Left hindlimb (tissue), 1 donor: ENCODE results near the gene DKK3.

Experiments
- DNase-seq: peaks from one replicate; pipeline ENCODE4 v3.0.0-alpha.2; 2018

DKK3 gene

DNA sequence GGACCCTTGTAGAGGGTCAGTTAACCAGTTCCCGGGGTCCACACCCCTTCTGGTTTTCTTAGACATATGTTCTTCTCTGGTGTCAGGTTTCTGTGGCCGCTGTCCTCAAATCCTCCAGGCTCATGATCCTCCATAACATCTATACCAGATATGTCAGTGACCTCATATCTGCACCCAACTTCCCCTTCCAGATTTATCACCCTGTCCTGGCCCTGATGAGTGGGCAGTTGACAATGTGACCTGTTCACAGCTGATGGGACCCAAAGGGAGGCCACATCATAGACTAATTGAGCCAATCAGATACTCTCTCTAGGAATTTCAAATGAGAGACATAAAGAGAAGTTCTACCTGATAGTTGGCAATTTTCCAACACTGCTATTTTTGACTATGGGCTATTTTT is 5.1 kb downstream of the DKK3 start:
- no peak for DNase-seq

DNA sequence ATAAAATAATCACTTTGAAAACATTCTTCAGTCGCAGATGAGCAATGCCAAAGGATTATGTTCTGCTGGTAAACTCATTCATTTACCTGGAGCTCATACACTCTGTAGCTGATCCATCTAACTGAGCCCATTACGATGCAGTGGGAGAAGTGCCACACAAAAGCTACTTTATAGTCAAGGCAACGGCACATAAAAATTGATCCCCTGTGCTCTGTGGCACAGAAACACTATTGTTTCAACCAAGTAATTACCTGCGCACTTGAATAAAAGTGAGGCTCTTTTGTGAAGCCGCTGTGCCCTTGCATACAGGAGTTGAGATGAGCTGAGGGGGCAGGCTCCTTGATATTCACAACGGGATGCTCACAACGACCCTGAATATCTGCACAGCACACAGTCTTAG is 7.2 kb downstream of the DKK3 start:
- DNase-seq = no peak

DNA sequence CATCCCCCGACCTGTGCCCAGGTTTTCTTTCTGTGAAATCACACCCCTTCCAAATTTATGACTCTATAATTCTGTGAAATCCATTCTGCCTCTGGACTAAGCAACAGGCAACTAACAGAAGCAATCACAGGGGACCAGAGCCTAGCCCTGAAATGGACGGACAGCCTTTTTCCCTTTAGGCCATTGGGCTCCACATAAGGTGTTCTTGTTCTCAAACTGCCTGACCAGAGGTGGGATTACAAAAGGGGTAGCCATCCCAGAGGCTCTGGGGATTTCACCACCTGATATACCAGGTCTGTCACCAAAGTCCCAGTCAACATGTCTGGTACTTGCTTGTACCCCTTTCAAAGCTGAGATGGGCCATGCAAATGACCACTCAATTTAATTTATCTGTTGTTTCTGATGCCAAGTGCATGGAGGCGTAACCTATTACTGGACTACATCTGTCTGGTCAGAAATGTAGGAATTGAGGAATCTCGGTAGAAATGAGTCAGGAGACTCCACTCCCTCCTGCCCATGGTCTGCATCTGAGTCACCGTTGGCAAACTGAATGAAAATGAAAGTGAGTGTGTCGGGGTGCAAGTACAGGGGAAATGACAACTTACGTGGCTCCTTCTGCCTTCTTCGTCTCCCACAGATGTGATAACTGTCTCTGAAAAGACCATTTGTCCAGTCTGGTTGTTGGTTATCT is 10.2 kb downstream of the DKK3 start:
- no peak for DNase-seq

DNA sequence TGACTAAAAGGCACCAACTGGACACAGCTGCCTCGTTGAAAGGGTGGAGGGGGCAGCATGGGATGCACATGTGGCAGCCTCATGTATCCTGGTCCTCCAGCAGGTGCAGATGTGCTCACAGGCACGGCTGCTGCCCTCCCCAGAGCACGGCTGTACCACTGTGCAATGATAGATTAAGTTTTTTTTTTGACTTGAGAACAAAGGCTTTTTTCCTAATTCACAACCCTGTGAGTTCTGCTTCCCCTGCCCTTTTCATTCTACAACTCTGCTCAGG is 11.4 kb downstream of the DKK3 start:
- DNase-seq = no peak

DNA sequence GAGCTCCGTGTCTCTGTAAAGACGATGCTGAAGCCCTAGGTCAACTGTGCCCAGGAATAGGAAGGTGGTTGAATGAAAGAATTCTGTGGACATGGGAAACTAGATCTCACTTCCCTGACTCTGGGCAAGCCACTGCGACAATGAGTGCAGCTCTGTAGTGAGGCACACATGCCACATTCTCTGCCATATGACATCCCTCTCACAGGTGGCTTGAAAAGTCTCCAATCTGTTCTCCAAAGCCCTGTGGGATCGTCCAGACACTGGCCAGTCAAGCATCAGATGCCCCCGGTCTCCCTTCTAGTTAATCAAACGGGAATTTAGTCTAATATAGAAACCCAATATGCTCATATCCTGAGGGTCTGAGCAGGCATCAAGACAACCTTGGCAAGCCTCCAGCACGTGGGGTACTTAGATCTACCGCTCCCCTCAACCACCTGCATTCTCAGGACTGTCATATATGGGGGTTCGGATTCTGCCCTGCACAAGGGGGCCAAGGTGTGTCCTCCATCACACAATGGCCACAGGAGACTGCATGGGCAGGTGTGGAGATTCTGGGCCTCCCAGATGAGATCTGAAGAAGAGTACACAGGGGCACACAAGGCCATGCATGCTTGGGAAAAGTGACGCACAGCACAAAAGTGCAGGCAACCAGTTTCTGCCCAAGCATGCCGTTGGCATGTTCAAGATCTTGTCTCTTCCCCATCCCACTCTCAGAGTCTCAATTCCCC is 11.9 kb downstream of the DKK3 start:
- no peak for DNase-seq

DNA sequence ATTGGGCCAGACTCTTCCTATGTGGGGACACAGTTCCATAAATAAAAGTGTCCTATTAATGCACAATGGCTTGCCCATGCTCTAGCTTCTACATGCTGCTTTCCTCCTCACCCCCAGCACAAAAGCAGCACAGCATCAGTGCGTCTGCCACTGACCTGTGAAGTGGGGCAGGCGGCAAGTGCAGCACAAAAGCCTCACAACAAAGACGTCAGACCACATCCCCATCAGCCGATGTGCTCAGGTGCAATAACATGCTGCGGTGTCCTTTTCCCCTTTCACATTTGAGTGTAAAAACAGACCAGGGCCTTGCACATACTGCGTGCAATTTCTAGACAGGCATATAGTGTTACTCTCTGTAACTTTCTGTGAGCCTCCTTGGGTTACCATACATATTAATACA is 12.8 kb downstream of the DKK3 start:
- DNase-seq = no peak

DNA sequence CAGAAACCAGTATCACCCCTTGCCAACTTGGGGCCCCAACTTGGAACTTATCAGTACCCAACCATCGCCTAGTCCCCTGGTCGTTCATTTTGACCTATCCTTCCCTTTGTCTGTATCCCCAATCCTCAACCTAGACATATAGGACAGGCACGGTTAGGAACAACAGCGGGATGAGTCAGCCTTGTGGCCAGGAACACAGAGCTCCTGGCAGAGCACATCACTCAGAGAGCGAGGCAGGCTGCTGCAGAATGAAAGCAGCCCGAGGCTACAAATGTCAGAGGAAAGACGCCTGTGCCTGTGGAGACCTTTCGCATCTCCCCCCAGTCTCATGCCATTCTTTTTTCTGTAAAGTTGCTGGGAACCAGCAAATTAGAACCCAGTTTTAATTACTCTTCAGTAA is 14.6 kb downstream of the DKK3 start:
- no peak for DNase-seq

DNA sequence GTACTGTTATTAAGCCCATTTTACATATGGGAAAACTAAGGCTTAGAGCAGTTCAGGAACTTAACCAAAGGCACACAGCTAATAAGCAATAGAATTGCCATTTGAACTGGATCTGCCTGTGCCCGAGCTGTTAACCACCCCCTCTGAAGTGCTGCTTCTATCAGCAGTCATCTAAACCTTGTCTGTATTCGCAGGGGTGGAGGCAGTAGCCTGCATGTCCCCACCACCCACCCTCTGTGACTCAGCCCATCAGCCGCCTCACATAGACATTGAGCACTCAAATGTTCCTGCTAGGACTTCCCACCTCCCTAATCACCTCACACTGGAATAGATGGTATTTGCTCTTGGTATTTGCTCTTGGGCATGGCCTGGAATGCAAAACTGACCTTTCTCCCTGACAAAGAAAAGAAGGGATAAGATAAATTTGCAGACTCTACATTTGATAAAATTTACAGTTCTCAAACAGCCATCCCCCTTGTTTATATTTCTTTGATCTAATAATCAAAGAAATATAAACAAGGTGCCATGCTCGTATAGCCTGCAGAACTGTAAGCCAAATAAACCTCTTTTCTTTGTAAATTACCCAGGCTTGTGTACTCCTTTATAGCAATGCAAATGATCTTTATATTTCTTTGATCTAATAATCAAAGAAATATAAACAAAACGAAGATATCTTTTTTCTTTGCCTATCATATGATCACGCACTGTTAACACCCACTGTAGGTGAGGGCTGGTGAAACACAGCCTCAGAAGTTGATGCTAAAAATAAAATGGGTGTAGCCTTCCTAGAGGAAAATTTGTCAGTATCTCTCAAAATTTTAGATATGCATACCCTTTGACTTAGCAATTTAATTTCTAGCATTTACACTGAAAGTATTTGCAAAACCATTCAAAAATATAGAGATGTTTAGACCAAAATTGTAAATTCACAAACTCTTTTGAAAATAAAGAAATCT is 15.9 kb downstream of the DKK3 start:
- no peak for DNase-seq

DNA sequence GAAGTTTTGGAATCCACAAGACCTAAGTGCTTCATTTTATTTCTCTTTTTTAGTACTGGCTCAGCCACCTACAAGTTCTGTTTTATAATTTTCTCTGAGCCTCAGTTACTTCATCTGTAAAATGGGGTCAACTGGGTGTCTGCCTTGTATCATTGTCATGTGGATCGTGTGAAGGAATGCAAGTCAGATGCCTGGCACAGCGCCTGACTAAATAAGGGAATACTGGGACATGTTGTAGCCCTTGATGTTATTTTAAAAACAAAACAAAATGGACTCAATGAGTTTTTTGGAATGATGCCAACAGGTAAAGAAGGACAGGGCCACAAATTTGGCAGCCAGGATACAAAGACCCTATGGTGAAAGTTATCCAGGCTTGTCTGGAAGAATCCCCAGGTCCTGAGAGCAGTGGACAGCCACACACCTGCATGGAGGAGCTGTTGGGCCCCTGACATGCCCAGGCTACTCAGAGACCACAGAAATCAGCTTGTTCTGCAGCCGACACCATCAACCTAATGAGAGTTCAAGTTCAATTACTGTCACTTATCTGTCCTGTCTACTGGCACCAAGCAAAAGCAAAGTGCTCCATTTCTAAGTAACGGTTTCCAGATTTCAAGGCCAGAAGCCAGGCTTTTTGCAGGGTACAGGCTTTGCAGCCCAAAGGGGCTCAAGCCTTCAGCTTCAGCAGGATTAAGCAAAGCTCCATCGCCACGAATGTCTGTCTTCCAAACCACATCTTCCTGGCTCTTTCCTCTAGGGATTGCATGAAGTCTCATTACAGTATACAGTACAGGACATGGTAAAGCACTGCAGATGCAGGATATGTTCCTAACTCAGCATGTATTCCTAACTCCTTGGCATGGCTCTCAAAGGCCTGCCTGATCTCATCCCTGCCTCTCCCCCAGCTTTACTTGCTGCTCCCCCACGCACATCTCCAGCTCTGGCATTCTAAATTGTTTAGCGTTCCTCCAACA is 18.4 kb downstream of the DKK3 start:
- DNase-seq = no peak

DNA sequence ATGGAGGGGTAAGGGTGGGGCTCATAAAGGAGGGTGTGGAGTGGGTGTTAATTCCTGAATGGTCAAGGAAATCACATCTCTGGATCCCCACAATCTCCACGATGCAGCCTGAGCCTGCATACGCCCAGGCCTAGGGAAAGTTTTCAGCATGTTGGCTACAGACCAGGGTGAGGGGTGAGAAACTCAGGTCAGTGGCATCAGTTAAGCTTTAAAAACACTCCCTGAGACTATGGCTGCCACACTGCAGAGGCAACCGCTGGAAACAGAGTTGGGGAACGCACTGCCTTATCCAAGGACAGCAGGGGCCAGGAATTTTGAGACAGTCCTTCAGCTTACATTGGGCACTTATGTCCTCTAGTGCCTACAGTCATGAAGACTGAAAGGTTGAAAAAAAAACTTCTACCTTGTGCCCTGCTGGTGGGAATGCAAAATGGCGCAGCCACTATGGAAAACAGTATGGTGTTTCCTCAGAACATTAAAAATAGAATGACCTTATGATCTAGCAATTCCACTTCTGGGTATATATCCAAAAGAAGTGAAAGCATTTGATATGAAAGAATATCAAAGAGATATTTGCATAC is 19.7 kb downstream of the DKK3 start:
- no peak for DNase-seq

DNA sequence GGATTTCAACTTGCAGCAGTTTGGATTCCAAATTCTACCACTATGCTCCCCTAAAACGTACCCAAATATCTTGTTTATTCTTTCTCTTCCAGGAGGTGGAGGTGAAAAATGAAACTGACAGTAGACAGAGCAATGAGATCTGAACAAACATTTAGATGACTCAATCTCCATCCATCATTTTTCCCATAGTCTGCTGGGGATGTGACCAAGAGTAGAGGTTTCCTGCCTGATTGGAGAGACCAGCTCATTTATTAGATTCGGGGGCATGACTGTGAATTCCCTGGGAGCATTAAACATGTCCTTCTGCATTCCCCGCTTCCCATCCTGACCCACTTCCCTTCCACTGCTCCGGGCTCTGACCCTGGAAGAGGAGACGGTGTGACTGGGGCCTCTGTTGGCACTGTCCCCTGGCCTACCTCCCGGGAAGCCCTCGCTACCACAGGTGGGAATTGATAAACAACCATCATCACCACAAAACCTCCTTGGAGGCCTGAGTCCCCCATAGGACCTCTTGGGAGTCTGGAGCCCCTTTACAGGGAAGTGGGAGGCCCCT is 20.3 kb downstream of the DKK3 start:
- no peak for DNase-seq

DNA sequence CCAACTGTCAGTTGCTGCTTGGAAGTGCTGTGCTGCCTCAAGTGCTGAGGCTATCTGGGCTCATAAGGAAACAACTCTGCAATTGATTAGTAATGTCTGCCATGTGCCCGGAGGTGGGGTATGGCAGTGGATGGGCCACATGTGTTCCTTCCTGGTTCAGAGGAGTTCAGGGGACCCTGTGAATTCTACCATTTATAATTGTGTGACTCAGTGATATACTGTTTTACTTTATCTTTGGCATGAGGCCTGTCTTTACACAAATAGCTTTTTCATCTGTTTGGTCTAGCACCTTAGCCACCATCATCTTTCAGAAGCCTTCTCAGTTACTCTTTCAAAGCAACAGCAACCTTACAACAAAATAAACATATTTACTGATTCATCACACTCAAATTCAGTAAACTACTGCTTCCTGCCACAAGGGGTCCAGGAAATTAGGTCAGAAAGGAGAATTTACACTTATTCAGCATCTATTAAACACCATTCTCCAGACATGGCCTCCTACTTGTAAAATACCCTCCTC is 20.9 kb downstream of the DKK3 start:
- DNase-seq = no peak

DNA sequence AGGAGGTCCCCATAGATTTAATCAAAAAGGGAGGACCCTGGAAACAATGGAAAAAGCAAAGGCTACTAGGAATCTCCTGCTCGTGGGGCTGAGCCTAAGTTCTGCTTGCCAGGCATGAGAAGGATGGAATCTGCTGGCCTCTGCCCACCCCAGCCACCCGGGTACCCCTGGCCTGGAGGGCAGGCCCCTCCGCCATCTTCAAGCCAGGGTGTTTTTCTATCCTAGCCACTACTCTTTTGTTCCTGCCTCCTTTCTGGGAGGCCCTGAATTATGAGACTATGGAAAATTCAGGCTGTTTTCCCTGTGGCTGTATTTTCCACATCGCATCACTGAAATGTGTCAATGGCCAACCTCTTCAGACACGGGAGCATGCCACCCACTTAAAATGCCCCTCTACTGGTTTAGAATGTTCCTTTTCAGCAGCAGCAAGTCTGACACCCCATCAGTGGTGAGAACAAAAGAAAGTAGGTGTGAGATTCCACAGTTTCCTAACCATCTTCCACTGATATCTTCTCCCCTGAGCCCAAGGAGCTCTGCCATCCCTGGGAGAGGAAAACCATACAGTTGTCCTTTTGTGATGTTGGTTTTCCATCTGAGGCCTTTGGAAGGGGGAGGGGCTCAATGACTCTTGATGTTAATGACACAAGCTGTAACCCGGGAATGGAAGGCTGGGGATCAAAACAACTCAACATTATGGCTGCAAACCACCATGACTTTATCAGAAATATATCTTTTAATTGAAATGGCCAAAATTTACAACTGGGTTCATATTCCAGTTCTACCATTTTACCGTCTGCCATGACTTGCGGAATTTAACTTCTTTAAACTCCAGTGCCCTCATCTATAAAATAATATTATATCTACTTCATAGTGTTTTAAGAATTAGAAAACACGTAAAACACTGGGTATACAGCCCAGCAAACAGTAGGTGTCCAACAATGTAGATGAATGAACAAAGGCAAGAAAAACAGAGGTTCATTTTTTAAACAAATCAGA is 22.2 kb downstream of the DKK3 start:
- DNase-seq = no peak

DNA sequence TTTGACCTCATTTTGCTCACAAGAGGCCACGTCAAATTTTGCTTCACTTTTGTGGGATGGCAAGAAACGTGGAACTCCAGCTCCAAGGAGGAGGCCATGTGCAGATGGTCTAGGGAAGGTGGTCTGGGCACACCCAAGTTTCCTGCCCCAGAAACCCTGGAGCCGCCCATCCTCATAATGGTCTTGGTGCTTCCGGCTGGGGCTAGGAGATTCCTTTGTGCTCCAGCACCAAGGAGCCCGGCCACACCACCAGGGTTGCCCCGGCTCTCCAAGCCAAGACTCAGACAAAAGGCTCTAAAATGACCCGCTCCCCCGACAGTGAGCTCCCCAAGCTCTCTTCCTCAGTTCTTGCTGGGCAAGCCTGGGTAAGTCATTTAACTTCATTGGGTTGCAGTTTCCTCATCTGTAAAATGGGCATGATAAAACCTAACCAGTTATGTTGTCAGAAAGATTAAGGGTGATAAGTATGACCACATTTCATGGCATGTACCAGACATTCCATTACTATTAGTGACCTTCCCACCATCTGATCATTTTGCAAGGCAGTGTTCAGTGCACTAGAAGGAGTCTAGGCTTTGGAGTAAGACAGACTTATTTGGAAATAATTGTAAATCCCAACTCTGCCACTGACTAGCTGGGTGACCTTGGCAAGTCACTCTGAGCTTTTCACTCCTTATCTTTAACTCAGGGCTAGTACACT is 23.3 kb downstream of the DKK3 start:
- DNase-seq = no peak

DNA sequence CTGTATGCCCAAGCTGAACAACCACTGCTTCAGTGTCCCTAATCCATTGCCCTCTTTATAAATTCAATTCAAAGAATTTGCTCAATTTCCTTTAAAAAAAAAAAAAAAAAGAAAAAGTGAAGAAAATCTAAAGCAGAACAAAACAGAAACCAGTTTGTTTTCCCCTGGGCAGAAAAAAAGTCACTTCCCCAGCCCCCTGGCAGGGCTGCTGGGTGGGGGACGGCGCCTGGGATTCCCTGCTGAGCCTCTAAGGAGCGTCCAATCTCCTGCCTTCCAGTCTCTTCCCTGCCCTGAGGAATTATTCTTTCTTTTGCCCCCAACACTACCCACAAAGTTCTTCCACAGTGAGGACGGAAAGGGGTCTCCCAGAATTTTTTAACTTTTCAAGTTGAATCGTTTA is 23.9 kb downstream of the DKK3 start:
- DNase-seq = no peak

DNA sequence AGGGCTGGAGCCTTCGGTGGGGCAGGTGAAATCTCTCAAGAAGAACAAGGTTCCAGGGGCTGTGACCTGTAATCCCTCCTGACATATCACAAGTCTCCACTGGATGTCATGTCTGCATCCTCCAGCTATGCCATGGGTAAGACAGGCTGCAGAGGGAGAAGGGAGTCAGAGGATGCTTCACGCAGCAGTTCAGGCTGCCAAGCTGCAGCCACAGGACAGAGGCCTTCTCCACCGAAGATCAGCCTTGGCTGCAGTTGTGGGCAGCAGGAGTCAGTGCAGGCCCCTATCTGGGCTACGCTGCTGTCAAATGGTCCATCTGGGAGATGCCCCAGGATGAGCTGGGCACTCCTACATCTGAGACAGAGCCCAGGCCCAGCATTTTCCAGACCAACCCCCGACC is 25.0 kb downstream of the DKK3 start:
- DNase-seq = no peak

DNA sequence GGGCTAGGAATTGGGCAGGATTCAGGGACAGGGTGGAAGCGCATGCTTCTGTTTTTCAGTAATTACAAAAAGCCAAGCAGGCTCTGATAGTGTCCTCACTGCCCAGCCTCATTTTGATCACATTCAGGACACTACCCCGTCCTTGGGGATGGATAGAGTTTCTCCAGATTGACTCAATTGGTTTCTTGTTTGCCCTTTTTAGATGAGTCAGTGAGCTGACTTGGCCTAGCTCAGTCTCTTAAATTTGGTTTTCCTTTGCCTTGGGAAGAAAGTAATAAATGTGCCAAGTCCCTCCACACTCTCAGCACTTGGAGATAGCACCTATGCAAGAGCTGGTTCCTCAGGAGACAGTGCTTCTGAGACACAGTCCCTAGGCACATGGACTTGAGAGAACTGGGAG is 25.5 kb downstream of the DKK3 start:
- DNase-seq = no peak

DNA sequence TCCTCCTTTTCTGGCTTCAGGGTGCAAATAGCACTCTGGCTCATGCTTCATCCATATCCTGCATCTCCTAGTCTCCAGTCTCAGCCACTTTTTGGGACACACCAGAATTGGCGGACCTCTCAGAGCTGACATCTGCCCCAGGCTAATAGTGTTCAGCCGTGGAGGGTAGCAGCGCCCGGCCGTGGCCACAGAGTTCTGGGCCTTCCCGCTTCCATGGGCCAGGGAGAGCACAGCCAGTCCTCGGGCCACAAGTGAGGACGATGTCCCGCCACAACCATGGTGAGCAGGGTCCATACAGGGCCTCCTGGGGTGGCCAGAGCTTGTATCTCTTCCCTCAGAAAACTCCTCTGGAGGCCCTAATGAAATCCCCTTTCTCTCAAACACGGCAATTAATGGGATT is 26.0 kb downstream of the DKK3 start:
- no peak for DNase-seq

DNA sequence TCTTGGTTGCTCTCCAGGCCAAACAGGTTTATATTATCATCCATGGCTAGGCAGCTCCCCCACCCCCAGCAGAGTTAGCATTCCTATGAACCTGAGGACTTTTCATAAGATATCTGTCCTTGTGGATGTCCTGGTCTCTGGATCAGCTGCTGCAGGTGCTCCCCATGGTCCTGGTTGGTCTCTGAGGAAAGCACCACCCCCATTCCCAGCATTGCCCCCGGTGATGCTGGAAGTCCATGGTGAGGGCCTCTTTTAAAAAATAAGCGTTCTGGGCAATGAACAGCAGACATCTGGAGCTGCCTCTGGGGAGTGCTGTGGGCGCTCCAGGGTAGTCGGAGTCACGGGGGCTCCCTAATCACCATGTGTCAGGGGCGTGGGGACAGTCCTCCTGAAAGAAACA is 26.6 kb downstream of the DKK3 start:
- no peak for DNase-seq

DNA sequence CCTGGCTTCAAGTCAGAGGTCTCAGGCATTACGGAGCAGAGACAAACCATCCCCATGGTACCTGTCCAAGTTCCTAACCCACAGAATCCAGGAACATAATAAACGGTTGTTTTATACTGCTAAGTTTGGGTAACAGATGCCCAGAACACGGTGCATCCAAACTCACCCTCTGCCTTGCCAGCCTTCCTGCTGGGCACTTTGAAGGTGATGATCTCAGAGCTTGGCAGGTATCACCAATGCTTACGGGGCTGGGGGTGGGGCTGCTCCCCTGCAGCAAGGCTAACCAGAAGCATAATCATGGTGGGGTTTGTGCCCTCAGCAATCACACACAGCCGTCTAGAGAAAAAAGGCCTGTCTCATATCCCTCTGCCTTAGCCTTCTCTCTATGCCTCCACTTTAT is 27.1 kb downstream of the DKK3 start:
- no peak for DNase-seq
